ENCODE data around the gene TAAR6. TPM values are rescaled to one million over a fixed set of nuclear protein-coding genes. Genes with fewer than 3 reads are reported as not detected.

The TAAR6 gene
- total RNA-seq, 1 donor: not detected

GRCh38 chr6:132584698-132585097 lies 14.6 kb downstream of the TAAR6 start:
- no peak for DNase-seq (ENCODE audit: insufficient read length, low spot score, missing footprints)
- H4K20me1 ChIP-seq (ENCODE audit: insufficient read depth, low read length): no peaks in the 10 kb centered on the region
- H3K4me1 ChIP-seq (ENCODE audit: insufficient read depth, low read length): no peaks in the 10 kb centered on the region
- no peaks in the 10 kb centered on the region for H3K79me2 ChIP-seq (ENCODE audit: insufficient read depth, low read length)
- peaks cover 8% of the 10 kb centered on the region for H3K27me3 ChIP-seq (ENCODE audit: insufficient read depth, low read length)
- no peaks in the 10 kb centered on the region for H3K9me3 ChIP-seq (ENCODE audit: low read depth, low read length)
- no peak overlapping the region for H3K4me3 ChIP-seq (ENCODE audit: insufficient read depth, low read length)
- no peak overlapping the region for H3K4me2 ChIP-seq (ENCODE audit: insufficient read depth, low read length)
- no peak overlapping the region for H3K27ac ChIP-seq (ENCODE audit: low read depth, low read length)
- H2AFZ ChIP-seq (ENCODE audit: low read length): no peak overlapping the region
- no peak for TF ChIP-seq CTCF (IDR thresholded peaks at IDR 0.05; ENCODE audit: extremely low read depth, low read depth, low read length)
- no peaks in the 10 kb centered on the region for H3K36me3 ChIP-seq (ENCODE audit: insufficient read depth, low read length)

- Histone ChIP-seq H3K27me3 (ENCODE audit: insufficient read depth, low read length) (peaks cover 3% of the 10 kb centered on the region), H3K9me3 (ENCODE audit: low read depth, low read length) (no peaks in the 10 kb centered on the region), H4K20me1 (ENCODE audit: insufficient read depth, low read length) (no peaks in the 10 kb centered on the region), H2AFZ (ENCODE audit: low read length) (no peak overlapping the region), H3K4me2 (ENCODE audit: insufficient read depth, low read length) (no peak overlapping the region), H3K4me3 (ENCODE audit: insufficient read depth, low read length) (no peak overlapping the region), H3K27ac (ENCODE audit: low read depth, low read length) (no peak overlapping the region), H3K4me1 (ENCODE audit: insufficient read depth, low read length) (no peaks in the 10 kb centered on the region), H3K36me3 (ENCODE audit: insufficient read depth, low read length) (no peaks in the 10 kb centered on the region), H3K79me2 (ENCODE audit: insufficient read depth, low read length) (no peaks in the 10 kb centered on the region)
- DNase-seq (ENCODE audit: insufficient read length, low spot score, missing footprints): no peak
- TF ChIP-seq CTCF (IDR thresholded peaks at IDR 0.05; ENCODE audit: extremely low read depth, low read depth, low read length): no peak
Observed at GRCh38 chr6:132587424-132587823, 17.3 kb downstream of the TAAR6 start.

GRCh38 chr6:132589454-132589853 lies 19.3 kb downstream of the TAAR6 start, which contains the start of gene TAAR5:
TAAR5 (minus strand) TSS chr6:132589741; CDS start chr6:132589686, 55 bp downstream.
- H3K9me3 ChIP-seq (ENCODE audit: low read depth, low read length): no peaks in the 10 kb centered on the region
- H3K4me2 ChIP-seq (ENCODE audit: insufficient read depth, low read length): no peak within 1 kb of the TSS
- DNase-seq (ENCODE audit: insufficient read length, low spot score, missing footprints): no peak
- H4K20me1 ChIP-seq (ENCODE audit: insufficient read depth, low read length): no peaks in the 10 kb centered on the region
- no peak within 1 kb of the TSS for H2AFZ ChIP-seq (ENCODE audit: low read length)
- no peak for TF ChIP-seq CTCF (IDR thresholded peaks at IDR 0.05; ENCODE audit: extremely low read depth, low read depth, low read length)
- no peaks in the 10 kb centered on the region for H3K4me1 ChIP-seq (ENCODE audit: insufficient read depth, low read length)
- no peak within 1 kb of the TSS for H3K27ac ChIP-seq (ENCODE audit: low read depth, low read length)
- H3K4me3 ChIP-seq (ENCODE audit: insufficient read depth, low read length): no peak within 1 kb of the TSS
- H3K79me2 ChIP-seq (ENCODE audit: insufficient read depth, low read length): no peaks in the 10 kb centered on the region
- H3K27me3 ChIP-seq (ENCODE audit: insufficient read depth, low read length): peaks cover 3% of the 10 kb centered on the region
- no peaks in the 10 kb centered on the region for H3K36me3 ChIP-seq (ENCODE audit: insufficient read depth, low read length)

GRCh38 chr6:132590362-132590761 lies 20.2 kb downstream of the TAAR6 start:
- Histone ChIP-seq H2AFZ (ENCODE audit: low read length) (no peak overlapping the region), H3K79me2 (ENCODE audit: insufficient read depth, low read length) (no peaks in the 10 kb centered on the region), H3K27me3 (ENCODE audit: insufficient read depth, low read length) (peaks cover 5% of the 10 kb centered on the region), H3K9me3 (ENCODE audit: low read depth, low read length) (no peaks in the 10 kb centered on the region), H3K27ac (ENCODE audit: low read depth, low read length) (no peak overlapping the region), H3K4me2 (ENCODE audit: insufficient read depth, low read length) (no peak overlapping the region), H3K4me3 (ENCODE audit: insufficient read depth, low read length) (no peak overlapping the region), H3K36me3 (ENCODE audit: insufficient read depth, low read length) (no peaks in the 10 kb centered on the region), H4K20me1 (ENCODE audit: insufficient read depth, low read length) (no peaks in the 10 kb centered on the region), H3K4me1 (ENCODE audit: insufficient read depth, low read length) (no peaks in the 10 kb centered on the region)
- no peak for TF ChIP-seq CTCF (IDR thresholded peaks at IDR 0.05; ENCODE audit: extremely low read depth, low read depth, low read length)
- no peak for DNase-seq (ENCODE audit: insufficient read length, low spot score, missing footprints)

All from osteoblast (primary cell).